Stimulated activated CD8-positive, alpha-beta memory T cell treated with anti-CD3 and anti-CD28 coated beads, Interleukin-4, amount 100 ng/mL, for 48 hours (primary cell): ENCODE data around the gene ZNF195.
"Not testable (repeated sequence)": the region's sequence is repeated elsewhere in the genome, so short reads cannot be mapped to it uniquely, and the experiment has no call there.

Experiments used
- DNase-seq: peaks from one replicate; pipeline ENCODE4 v3.0.0-alpha.2; 2020

ZNF195 gene

DNA sequence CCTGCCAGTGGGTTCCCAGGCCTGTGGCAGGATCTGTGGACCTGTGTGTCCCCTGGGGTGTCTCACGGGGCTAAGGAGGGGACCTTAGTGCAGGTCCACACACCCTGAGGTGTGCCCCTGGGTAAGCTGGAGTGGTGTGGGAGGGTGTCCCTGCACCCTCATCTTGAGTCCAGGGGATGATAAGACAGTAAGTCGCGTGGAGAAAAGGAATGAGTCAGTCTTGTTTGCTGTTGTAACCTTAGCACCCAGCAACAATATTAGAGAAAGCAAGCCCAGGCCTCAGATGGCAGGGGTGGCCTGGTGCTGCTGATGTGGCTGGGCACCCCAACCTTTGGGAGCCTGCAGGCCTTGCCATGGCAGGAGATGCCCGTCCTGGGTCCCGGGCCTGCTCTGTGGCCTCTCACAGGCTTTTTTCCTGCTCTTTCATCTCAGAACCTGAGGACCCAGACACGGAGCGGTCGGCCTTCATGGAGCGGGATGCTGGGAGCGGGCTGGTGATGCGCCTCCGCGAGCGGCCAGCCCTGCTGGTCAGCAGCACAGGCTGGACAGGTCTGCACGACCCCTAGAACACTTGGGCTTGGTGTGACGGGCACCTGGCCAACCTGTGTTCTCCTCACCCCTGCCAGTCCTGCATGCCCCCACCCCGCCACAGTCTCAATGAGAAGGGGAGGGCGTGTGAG is 23.4 kb upstream of the ZNF195 start:
- not testable (repeated sequence) for DNase-seq

DNA sequence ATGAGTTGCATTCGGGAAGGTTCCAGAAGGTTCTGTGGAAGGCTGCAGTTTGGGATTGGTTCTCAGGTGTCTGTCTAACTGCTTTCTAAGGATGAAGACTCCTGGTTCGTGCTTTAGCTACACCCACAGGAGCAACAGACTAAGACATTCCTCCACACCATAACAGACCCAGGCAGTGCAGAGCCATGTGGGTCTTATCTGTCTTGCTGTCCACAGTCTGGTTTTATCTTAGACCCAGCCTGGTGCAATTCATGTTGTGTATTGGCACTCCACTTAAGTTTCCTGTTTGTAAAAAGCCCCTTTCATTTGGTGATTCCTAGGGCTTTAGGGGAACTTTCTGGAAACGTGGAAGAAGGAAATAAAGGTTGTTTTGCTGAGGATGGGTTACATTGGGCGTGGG is 22.1 kb upstream of the ZNF195 start:
- DNase-seq, result not testable (repeated sequence)

DNA sequence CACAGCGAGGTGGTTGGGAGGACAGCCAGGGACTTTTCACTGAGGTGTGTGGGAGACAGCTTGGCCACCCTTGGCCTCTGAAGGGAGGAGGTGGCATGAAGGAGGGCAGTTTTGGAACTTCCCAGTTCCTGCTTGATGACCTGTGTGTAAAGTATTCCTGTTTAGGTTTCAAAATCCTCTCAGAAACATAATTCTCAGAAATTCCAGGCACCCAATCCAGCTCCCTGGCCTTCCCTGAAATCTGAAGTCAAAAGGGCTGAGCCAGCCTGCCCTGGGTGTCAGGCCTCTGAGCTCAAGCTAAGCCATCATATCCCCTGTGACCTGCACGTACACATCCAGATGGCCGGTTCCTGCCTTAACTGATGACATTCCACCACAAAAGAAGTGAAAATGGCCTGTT is 19.6 kb upstream of the ZNF195 start:
- not testable (repeated sequence) for DNase-seq

DNA sequence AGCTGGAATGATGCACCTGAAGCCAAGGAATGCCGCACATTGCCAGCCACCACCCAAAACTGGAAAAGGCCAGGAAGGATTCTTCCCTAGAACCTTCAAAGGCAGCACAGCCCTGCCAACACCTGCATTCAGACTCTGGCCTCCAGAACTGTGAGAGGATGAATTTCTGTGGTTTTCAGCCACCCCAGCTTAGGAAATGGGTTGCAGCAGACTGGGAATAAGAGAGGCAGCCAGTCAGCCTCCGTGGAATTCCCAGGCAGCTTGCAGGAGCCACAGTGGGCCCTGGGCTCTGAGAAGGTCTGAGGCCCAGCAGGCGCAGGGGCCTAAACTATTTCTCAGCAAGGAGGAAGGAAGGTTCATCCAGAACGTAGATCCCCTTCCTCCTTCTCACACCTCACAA is 19.2 kb upstream of the ZNF195 start:
- DNase-seq, result not testable (repeated sequence)

DNA sequence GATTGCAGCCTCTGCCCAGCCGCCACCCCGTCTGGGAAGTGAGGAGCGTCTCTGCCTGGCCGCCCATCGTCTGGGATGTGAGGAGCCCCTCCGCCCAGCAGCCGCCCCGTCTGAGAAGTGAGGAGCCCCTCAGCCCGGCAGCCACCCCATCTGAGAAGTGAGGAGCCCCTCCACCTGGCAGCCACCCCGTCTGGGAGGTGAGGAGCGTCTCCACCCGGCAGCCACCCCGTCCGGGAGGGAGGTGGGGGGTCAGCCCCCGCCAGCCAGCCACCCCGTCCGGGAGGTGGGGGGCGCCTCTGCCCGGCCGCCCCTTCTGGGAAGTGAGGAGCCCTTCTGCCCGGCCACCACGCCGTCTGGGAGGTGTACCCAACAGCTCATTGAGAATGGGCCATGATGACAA is 18.3 kb upstream of the ZNF195 start:
- DNase-seq, result not testable (repeated sequence)

DNA sequence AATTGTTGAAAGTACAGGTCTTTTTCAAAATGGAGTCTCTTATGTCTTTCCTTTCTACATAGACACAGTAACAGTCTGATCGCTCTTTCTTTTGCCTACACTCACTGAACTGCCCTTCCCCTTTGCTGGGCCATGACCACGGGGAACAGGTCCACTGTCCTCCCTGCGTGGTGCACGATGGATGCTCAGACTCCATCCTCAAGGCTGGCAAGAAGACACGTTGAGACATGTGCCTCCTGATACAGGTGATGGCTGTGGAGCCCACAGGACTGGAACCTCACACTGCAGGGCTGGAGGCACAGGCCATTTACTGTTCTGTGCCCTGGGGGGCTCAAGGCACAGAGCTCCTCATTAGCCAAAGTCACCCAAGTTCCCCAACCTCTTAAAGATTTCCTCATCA is 16.5 kb upstream of the ZNF195 start:
- DNase-seq, result not testable (repeated sequence)

DNA sequence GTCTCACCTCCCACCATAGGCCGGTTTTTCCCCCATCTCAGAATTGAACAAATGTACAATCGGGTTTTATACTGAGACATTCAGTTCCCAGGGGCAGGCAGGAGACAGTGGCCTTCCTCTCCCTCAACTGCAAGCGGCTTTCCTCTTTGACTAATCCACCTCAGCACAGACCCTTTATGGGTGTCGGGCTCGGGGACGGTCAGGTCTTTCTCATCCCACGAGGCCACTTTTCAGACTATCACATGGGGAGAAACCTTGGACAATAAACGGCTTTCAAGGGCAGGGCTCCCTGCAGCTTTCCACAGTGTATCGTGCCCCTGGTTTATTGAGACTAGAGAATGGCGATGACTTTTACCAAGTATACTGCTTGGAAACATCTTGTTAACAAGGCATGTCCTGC is 16.0 kb upstream of the ZNF195 start:
- DNase-seq, result not testable (repeated sequence)

DNA sequence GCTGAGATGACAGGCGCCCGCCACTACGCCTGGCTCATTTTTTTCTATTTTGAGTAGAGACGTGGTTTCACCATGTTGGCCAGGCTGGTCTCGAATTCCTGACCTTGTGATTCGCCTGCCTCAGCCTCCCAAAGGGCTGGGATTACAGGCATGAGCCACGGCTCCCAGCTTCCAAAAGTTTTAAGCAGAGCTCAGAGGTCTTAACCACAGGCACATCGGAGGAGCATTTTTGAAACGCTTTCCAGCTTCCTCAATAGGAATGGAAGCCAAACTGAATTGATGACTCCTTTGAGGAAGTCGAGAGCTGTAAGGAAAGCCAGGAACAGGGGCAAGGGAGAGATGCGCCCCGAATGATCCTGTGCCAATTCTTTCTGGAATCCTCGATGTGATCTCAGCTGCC is 14.5 kb upstream of the ZNF195 start:
- not testable (repeated sequence) for DNase-seq

DNA sequence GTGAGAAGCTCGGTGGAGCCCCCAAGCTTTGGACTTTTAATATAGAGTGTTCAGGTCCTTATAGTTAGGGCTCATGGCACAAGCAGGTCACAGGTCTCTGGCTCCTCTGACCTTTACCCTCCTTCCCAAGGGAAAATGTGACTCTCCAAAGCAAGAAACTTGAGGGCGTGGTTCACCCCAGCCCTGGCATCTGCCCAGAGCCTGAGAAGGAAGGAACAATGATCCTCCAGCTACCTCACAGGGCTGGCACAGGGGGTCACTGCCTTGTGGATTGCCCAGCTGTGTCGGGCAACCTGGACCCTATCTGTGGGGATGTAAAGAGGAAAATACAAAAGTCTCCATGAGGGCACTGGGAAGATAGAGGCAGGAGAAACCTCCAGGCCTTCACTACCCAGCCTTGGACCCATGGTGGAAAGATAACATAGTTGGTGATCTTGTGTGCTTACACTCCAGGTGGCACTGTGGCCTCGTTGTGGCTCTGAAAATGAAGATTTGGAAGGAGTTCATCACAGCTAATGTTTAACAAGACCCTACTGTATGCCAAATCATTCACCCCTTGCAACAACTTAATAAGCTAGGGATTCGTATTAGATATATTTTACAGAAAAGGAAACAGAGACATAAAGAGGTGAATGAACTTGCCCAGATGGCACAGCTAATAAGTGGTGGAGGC is 3.8 kb upstream of the ZNF195 start:
- no peak for DNase-seq

DNA sequence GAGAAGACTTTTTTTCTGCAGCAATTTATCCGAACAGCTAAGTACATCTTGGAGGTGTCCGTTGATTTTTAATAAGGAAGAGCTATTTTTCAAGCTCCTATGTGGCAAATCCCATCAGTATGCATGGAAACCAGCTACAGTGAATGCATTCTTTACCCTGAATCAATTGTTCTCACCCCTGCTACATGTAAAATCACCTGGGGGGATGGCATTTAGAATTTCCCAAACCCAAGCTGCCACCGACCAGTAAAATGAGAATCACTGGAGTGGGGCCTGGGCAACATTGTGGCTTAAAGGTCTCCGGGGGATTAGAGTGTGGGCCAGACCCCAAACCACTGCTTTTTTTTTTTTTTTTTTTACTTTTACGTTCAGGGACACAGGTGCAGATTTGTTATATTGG is 2.8 kb upstream of the ZNF195 start:
- no peak for DNase-seq

DNA sequence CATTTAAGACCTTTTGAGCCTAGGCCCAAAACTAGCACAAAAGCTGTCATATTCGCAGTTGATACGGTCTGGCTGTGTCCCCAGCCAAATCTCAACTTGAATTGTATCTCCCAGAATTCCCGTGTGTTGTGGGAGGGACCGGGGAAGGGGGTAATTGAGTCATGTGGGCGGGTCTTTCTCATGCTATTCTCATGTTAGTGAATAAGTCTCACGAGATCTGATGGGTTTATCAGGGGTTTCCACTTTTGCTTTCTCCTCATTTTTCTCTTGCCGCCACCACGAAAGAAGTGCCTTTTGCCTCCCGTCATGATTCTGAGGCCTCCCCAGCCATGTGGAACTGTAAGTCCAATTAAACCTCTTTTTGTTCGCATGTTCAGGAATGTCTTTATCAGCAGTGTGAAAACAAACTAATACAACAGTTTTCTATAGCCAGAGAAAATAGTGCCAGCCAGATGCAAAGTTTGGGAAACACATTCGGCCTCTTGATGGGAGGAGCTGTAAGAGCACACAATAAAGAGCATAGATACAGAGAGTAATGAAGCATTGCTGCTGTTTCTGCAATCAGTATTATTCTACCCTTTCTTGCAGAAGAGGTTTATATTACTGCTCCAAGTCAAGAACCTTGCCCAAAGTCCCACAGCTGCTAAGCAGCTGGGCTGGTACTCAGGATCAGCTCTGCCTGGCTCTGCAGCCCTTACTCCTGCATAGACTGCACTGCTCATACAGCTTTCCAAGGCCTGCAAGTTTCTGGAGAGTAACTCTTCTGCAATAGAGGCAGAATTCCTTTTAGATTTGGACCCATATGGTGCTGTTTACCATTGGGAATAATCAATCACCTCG is 2.0 kb upstream of the ZNF195 start:
- no peak for DNase-seq

DNA sequence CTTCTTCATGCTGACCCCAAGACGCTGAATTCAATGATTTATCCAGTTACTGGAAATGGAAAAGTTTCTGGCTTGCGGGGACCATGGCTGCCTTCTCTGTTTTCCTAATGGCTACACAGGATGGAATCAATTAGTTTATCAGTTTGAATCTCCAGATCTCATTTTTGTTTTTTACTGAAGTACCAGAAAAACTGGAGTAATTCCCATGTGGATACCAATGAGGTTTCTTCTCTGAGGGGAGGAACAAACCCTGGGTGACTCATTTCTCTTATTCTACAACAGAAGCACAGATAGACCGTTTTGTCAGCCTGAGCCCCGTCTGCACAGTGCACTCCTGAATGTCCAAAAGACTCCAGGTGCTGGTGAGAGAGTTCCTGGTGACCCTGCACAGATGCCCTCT is 3.4 kb downstream of the ZNF195 start:
- DNase-seq, result no peak

DNA sequence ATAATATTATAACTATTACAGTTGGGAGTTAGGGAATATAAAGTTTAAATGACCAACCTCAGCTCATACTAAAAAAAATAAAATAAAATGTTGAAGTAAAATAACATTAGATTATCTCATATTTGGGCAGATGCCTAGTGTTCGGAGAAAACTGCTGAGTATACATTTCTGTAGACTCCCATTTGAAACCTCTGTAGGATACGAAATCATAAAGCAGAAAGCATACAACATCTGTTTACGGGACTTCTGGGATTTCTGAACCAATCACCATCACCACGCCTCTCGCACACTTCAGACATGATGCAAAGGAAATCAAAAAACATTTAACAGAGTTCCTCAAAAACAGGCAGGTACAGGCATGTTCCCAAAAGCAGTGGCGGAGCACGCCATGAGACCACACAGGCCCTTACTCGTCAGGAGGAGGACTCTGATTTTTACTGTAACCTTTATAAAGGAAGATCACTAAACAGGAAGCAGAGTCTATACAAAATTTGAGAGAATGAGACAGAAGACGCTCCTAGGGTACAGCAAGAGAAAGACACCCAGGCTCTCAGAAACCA is 8.6 kb downstream of the ZNF195 start:
- DNase-seq, result no peak

DNA sequence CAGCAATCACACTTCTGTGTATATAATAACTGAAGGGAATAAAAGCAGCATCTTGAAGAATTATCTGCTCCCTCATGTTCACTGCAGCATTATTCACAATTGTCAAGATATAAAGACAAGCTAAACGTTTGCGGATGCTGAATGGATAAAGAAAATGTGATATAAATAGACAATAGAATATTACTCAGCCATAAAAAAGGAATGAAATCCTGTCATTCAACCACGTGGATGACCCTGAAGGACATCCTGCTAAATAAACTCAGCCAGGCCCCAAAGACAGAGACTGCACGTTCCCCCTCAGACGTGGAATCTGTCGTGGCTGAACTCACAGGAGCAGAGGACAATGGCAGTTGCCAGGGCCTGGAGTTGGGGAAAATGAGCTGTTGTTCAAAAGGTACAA is 9.6 kb downstream of the ZNF195 start:
- DNase-seq, result no peak

DNA sequence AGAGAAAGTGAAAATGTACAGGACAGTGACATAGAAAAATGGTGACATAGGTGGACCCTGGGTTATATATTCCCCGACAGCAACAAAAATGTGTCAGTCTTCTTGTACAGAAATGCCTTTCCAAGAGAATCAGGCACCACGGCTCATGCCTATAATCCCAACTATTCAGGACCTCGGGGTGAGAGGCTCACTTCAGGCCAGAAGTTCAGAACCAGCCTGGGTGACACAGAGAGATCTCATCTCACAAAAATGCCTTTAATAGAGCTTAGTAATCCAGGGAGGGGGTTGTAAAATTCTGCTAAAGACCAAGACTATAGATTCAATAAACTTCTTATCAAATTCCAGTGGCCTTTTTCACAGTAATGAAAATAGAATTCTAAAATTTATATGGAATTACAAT is 10.7 kb downstream of the ZNF195 start:
- DNase-seq, result no peak

DNA sequence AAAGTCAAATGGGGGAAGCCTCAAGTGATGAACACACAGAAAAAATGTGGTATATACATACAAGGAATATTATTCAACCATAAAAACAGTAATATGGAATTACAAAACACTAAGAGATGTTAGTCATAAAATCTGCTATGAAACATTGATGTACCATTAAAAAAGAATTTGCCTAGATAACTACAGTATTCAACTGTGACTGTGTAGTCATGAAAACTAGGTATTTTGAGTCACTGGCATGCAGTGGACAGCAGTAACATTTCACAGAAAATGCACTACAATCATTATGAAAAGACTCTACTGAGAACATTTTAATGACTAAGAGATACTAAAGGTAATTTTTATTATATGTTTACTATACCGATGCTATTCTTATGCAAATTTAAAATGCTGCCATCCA is 11.7 kb downstream of the ZNF195 start:
- no peak for DNase-seq

DNA sequence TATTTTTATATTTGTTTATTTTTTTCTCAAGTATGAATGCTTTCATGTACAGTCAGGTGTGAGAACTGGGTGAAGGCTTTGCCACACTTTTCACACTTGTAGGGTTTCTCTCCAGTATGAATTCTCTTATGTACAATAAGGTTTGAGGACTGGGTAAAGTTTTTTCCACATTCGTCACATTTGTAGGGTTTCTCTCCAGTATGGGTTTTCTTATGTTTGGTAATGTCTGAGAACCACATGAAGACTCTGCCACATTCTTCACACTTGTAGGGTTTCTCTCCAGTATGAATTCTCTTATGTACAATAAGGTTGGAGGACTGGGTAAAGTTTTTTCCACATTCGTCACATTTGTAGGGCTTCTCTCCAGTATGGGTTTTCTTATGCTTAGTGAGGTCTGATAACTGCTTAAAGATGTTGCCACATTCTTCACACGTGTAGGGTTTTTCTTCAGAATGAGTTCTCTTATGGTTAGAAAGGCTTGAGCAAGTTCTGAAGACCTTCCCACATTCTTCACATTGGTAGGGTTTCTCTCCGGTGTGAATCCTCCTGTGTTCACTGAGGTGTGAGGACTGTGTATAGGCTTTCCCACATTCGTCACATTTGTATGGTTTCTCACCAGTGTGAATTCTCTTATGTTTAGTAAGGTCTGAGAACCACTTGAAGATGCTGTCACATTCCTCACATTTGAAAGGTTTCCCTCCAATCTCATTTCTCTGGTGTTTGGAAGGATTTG is 19.7 kb downstream of the ZNF195 start:
- DNase-seq, result no peak

DNA sequence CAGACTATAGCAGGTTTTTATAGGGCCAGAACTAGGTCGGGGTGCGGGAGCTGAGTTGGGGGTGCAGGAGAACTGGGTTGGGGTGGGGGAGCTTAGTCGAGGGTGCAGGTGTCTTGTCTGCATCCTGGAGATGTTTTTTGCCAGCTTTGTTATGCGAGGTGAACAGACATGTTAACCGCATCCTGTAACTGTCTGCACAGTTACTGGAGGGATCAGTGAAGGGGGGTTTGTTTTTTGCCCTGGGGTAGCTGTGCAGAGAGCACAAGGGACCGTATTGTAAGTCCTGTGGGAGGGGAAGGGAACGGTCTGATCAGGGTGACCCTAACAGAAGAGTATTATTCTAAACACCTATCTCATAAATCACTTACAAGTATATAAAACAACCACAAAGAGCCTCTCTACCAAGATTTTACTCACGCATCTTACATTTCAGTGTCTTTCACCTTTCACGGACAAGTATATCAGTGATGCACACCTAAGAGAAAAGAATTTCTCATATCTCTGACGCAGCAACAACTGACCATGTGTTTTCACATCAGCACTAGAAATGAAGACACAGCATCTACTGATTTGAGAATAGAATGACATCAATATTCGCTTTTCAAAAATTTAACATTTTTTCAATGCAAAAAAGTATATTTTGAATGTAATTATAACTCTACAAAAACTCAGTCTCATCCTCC is 20.8 kb downstream of the ZNF195 start:
- no peak for DNase-seq

DNA sequence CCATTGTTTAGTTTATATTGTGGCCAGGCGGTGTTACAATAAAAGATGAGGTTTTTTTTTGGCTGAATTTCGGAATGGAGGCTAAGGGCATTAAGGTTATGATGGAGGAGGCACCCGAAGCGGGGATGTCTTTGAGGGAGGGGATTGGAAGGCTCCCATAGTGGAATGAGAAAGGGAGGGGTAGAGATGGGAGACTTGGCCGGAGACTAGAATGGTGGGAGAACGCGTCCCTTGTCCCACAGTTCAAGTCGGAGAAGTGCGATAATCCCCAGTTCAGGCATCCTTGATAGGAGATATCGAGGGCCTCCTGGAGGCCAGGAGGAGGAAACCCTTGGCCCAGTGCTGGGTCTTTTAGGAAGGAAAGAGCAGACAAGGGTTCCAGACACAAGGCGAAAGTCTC is 21.6 kb downstream of the ZNF195 start:
- no peak for DNase-seq

DNA sequence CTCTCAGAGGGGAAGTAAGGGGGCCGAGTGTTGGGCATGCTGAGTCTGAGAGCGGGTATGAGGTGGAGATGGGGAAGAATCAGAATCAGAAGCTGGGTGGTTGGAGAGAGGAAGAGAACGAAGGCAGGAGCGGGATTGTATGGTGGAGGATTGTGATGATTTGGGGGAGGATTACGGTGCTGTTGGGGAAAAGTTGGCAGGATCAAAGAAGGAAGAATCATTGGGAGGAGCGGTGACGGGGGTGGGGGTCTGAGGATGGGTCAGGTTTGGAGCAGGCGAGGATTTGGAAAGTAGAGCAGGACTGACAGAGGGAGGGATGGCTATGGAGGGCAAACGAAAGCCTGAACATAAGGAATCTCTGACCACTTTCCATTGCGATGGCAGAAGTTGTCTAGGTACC is 22.1 kb downstream of the ZNF195 start:
- no peak for DNase-seq

DNA sequence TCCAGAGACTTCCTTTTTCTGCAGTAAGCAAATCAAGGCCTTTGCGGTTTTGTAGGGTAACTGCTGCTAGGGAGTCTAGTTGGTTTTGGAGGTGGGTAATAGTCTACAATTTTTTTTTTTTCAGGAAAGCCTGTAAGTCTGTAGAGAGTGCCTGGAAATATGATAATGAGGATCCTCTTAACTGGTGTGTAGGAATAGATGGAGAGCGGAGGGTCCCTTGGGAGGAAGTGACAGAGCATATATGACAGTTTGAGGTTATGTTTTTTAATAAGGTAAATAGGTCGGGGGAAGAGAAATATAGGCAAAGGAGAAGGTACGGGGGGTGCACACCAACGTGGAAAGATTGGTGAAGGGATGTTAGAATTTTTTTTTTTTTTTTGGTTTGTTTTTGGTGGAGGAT is 25.9 kb downstream of the ZNF195 start:
- DNase-seq, result no peak

DNA sequence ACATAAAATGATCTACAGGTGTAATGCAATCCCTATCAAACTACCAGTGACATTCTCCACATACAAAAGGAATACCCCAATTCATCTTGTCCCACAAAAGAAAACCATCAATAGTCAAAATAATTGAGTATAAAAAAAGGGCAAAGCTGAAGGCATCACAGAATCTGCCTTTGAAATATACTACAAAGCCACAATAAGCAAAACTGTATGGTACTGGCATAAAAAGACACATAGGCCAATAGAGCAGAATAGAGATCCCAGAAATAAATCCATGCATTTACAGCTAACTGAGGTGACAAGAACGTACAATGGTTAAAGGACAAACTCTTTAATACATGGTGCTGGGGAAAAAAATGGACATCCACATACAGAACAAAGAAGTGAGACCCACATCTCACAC is 31.8 kb downstream of the ZNF195 start:
- DNase-seq, result no peak
